ENCODE measurements around the gene CBX4.

Gene CBX4

GRCh38 chr17:79784353-79785016, 54.8 kb downstream of the CBX4 start:
- TF ChIP-seq, protein P1, sequence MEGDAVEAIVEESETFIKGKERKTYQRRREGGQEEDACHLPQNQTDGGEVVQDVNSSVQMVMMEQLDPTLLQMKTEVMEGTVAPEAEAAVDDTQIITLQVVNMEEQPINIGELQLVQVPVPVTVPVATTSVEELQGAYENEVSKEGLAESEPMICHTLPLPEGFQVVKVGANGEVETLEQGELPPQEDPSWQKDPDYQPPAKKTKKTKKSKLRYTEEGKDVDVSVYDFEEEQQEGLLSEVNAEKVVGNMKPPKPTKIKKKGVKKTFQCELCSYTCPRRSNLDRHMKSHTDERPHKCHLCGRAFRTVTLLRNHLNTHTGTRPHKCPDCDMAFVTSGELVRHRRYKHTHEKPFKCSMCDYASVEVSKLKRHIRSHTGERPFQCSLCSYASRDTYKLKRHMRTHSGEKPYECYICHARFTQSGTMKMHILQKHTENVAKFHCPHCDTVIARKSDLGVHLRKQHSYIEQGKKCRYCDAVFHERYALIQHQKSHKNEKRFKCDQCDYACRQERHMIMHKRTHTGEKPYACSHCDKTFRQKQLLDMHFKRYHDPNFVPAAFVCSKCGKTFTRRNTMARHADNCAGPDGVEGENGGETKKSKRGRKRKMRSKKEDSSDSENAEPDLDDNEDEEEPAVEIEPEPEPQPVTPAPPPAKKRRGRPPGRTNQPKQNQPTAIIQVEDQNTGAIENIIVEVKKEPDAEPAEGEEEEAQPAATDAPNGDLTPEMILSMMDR (IDR thresholded peaks at IDR 0.05; ENCODE audit: low read depth, low read length, missing control alignments): no peak
- no peak for DNase-seq (ENCODE audit: extremely low read depth, low read depth)
- no peak overlapping the region for H3K4me3 ChIP-seq (replicated peaks; ENCODE audit: low read depth, low read length)

DNA sequence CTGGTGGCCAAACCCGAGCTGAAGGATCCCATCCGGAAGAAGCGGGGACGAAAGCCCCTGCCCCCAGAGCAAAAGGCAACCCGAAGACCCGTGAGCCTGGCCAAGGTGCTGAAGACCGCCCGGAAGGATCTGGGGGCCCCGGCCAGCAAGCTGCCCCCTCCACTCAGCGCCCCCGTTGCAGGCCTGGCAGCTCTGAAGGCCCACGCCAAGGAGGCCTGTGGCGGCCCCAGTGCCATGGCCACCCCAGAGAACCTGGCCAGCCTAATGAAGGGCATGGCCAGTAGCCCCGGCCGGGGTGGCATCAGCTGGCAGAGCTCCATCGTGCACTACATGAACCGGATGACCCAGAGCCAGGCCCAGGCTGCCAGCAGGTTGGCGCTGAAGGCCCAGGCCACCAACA, 55.3 kb downstream of the CBX4 start:
- no peak for DNase-seq (ENCODE audit: extremely low read depth, low read depth)
- TF ChIP-seq, protein P1 (IDR thresholded peaks at IDR 0.05; ENCODE audit: low read depth, low read length, missing control alignments): no peak
- H3K4me3 ChIP-seq (replicated peaks; ENCODE audit: low read depth, low read length): no peak overlapping the region

Data from HFF-Myc (cell line).